Ishikawa (cell line): ENCODE measurements around the gene DDX54.

Source experiments
- CEBPB ChIP-seq: IDR thresholded peaks from 2 replicates; pipeline ENCODE4 v1.6.1; 2012
- CREB1 ChIP-seq: IDR thresholded peaks from 2 replicates; pipeline ENCODE4 v1.6.1; 2012; ENCODE audit warnings: low read depth
- EGR1 ChIP-seq: IDR thresholded peaks from 2 replicates; pipeline ENCODE4 v1.6.1; 2012
- EP300 ChIP-seq: IDR thresholded peaks from 2 replicates; pipeline ENCODE4 v1.6.1; 2012; ENCODE audit warnings: borderline replicate concordance
- FOXM1 ChIP-seq: IDR thresholded peaks from 2 replicates; pipeline ENCODE4 v1.6.1; 2012; ENCODE audit warnings: low read depth, borderline replicate concordance
- MAX ChIP-seq: IDR thresholded peaks from 2 replicates; pipeline ENCODE4 v1.6.1; 2012
- NFIC ChIP-seq: IDR thresholded peaks from 2 replicates; pipeline ENCODE4 v1.6.1; 2012
- RAD21 ChIP-seq: IDR thresholded peaks from 2 replicates; pipeline ENCODE4 v1.6.1; 2012; ENCODE audit warnings: low read depth
- REST ChIP-seq: IDR thresholded peaks from 2 replicates; pipeline ENCODE4 v1.6.1; 2012; ENCODE audit warnings: low read depth, mild to moderate bottlenecking
- TAF1 ChIP-seq: IDR thresholded peaks from 2 replicates; pipeline ENCODE4 v1.6.1; 2012; ENCODE audit warnings: low read depth, mild to moderate bottlenecking
- TCF12 ChIP-seq: IDR thresholded peaks from 2 replicates; pipeline ENCODE4 v1.6.1; 2012; ENCODE audit warnings: low read depth
- TEAD4 ChIP-seq: IDR thresholded peaks from 2 replicates; pipeline ENCODE4 v1.6.1; 2012
- USF1 ChIP-seq: IDR thresholded peaks from 2 replicates; pipeline ENCODE4 v1.6.1; 2012
- YY1 ChIP-seq: IDR thresholded peaks from 2 replicates; pipeline ENCODE4 v1.6.1; 2012; ENCODE audit warnings: low read depth
- ZBTB7A ChIP-seq: IDR thresholded peaks from 2 replicates; pipeline ENCODE4 v1.6.1; 2012; ENCODE audit warnings: low read depth

The DDX54 gene

GRCh38 chr12:113134521-113134951 lies 50.7 kb downstream of the DDX54 start:
- peak; percentile 46; the same call in 1 of the 2 replicates for TF ChIP-seq NFIC
- no peak; the same call in 1 of the 2 replicates for TF ChIP-seq ZBTB7A
- TF ChIP-seq EP300, result no peak

- TF ChIP-seq USF1, result no peak
Observed at GRCh38 chr12:113134071-113134470, 51.2 kb downstream of the DDX54 start.

GRCh38 chr12:113133666-113134065 lies 51.6 kb downstream of the DDX54 start:
- no peak for TF ChIP-seq TEAD4
- 0 out of 2 replicates have a peak, but pooled peaks have one; percentile 21 for TF ChIP-seq TCF12

GRCh38 chr12:113133036-113133435 lies 52.2 kb downstream of the DDX54 start:
- TF ChIP-seq YY1, result no peak
- no peak for TF ChIP-seq TCF12
- TF ChIP-seq MAX, result no peak
- no peak for TF ChIP-seq NFIC
- TF ChIP-seq EGR1, result no peak
- no peak for TF ChIP-seq ZBTB7A
- TF ChIP-seq EP300, result no peak
- TF ChIP-seq CEBPB, result no peak
- TF ChIP-seq FOXM1, result no peak
- TF ChIP-seq REST, result no peak
- no peak for TF ChIP-seq CREB1
- no peak for TF ChIP-seq TEAD4

- TF ChIP-seq EGR1, result no peak
- no peak for TF ChIP-seq FOXM1
Observed at GRCh38 chr12:113131556-113131955, 53.7 kb downstream of the DDX54 start.

GRCh38 chr12:113130457-113131135 lies 54.7 kb downstream of the DDX54 start:
- TF ChIP-seq YY1 (no peak), EP300 (peak; percentile 30; the same call in 1 of the 2 replicates), MAX (peak; percentile 37; the same call in 1 of the 2 replicates), RAD21 (peak; percentile 60), EGR1 (0 out of 2 replicates have a peak, but pooled peaks have one; percentile 10), TEAD4 (peak; percentile 29; the same call in 1 of the 2 replicates), NFIC (peak; percentile 45; the same call in 1 of the 2 replicates), ZBTB7A (peak; percentile 90), TAF1 (no peak)

- TF ChIP-seq YY1, result no peak
- TF ChIP-seq TAF1, result no peak
- no peak for TF ChIP-seq TEAD4
- TF ChIP-seq MAX, result no peak; the same call in 1 of the 2 replicates
- TF ChIP-seq FOXM1, result no peak
- TF ChIP-seq NFIC, result no peak
- TF ChIP-seq EGR1, result no peak
- TF ChIP-seq ZBTB7A, result no peak
- TF ChIP-seq USF1, result no peak
- TF ChIP-seq TCF12, result no peak
- no peak for TF ChIP-seq CREB1
- TF ChIP-seq REST, result no peak
- no peak for TF ChIP-seq EP300
- no peak for TF ChIP-seq RAD21
- TF ChIP-seq CEBPB, result no peak
Observed at GRCh38 chr12:113129664-113130456, 55.4 kb downstream of the DDX54 start.
